ENCODE measurements around the gene TSPAN2. TPM values are rescaled to one million over a fixed set of nuclear protein-coding genes. Genes with fewer than 3 reads are reported as not detected.
A peak's percentile ranks its signal among the peaks of the same experiment; 100 is the strongest.

The TSPAN2 gene
- total RNA-seq, 1 experiment from 2014 or later, result 1.3 TPM

GRCh38 chr1:115114308-115114707 lies 25.0 kb upstream of the TSPAN2 start:
- DNase-seq (ENCODE audit: low spot score), result peak; percentile 19

GRCh38 chr1:115113766-115114165 lies 24.5 kb upstream of the TSPAN2 start:
- DNase-seq (ENCODE audit: low spot score), result no peak

- DNase-seq (ENCODE audit: low spot score), result no peak
Observed at GRCh38 chr1:115112496-115113375, 23.4 kb upstream of the TSPAN2 start.

GRCh38 chr1:115107516-115108260 lies 18.4 kb upstream of the TSPAN2 start:
- no peak for DNase-seq (ENCODE audit: low spot score)

- DNase-seq (ENCODE audit: low spot score), result no peak
Observed at GRCh38 chr1:115105831-115106230, 16.5 kb upstream of the TSPAN2 start.

- no peak for DNase-seq (ENCODE audit: low spot score)
Observed at GRCh38 chr1:115099693-115100050, 10.4 kb upstream of the TSPAN2 start.

GRCh38 chr1:115098979-115099692 lies 9.8 kb upstream of the TSPAN2 start:
- peak; percentile 37 for DNase-seq (ENCODE audit: low spot score)

GRCh38 chr1:115092175-115092574 lies 2.9 kb upstream of the TSPAN2 start:
- no peak for DNase-seq (ENCODE audit: low spot score)

- DNase-seq (ENCODE audit: low spot score), result no peak
Observed at GRCh38 chr1:115091572-115091971, 2.3 kb upstream of the TSPAN2 start.

GRCh38 chr1:115090956-115091355 lies 1.7 kb upstream of the TSPAN2 start:
- no peak for DNase-seq (ENCODE audit: low spot score)

- DNase-seq (ENCODE audit: low spot score), result no peak
Observed at GRCh38 chr1:115090540-115090939, 1.2 kb upstream of the TSPAN2 start.

- no peak for DNase-seq (ENCODE audit: low spot score)
Observed at GRCh38 chr1:115090186-115090490, 835 bp upstream of the TSPAN2 start.

GRCh38 chr1:115088871-115089419 lies 358 bp downstream of the TSPAN2 start:
- DNase-seq (ENCODE audit: low spot score), result no peak

- DNase-seq (ENCODE audit: low spot score), result no peak
Observed at GRCh38 chr1:115088115-115088778, 1.1 kb downstream of the TSPAN2 start.

- DNase-seq (ENCODE audit: low spot score), result no peak
Observed at GRCh38 chr1:115086176-115086830, 3.0 kb downstream of the TSPAN2 start.

- no peak for DNase-seq (ENCODE audit: low spot score)
Observed at GRCh38 chr1:115084902-115085511, 4.3 kb downstream of the TSPAN2 start.

GRCh38 chr1:115082949-115083348 lies 6.4 kb downstream of the TSPAN2 start:
- DNase-seq (ENCODE audit: low spot score), result no peak

GRCh38 chr1:115078708-115079107 lies 10.6 kb downstream of the TSPAN2 start:
- no peak for DNase-seq (ENCODE audit: low spot score)

GRCh38 chr1:115077984-115078330 lies 11.3 kb downstream of the TSPAN2 start:
- DNase-seq (ENCODE audit: low spot score), result no peak

GRCh38 chr1:115077286-115077983 lies 11.9 kb downstream of the TSPAN2 start:
- no peak for DNase-seq (ENCODE audit: low spot score)
